CD4-positive, alpha-beta T cell treated with Interleukin-6 for 4 hours (primary cell): ENCODE results near the gene POLR3A.

ENCODE experiments used
- DNase-seq: peaks from one replicate; pipeline ENCODE4 v3.0.0-alpha.2; 2020; ENCODE audit warnings: mixed read lengths

The POLR3A gene

GRCh38 chr10:77974396-77975074, 54.8 kb downstream of the POLR3A start:
- no peak for DNase-seq

- DNase-seq, result no peak
Measured at GRCh38 chr10:77973276-77973675, 56.0 kb downstream of the POLR3A start.

GRCh38 chr10:77972148-77972547, 57.2 kb downstream of the POLR3A start:
- DNase-seq, result no peak

GRCh38 chr10:77971804-77972144, 57.5 kb downstream of the POLR3A start:
- DNase-seq, result no peak

GRCh38 chr10:77970869-77971803, 58.2 kb downstream of the POLR3A start:
- no peak for DNase-seq

- no peak for DNase-seq
Measured at GRCh38 chr10:77969114-77969513, 60.2 kb downstream of the POLR3A start.

GRCh38 chr10:77967611-77968022, 61.7 kb downstream of the POLR3A start:
- no peak for DNase-seq

- DNase-seq, result no peak
Measured at GRCh38 chr10:77965294-77965693, 64.0 kb downstream of the POLR3A start.

- DNase-seq, result no peak
Measured at GRCh38 chr10:77964811-77965210, 64.5 kb downstream of the POLR3A start.

- no peak for DNase-seq
Measured at GRCh38 chr10:77963901-77964300, 65.4 kb downstream of the POLR3A start.

- no peak for DNase-seq
Measured at GRCh38 chr10:77962350-77963146, 66.8 kb downstream of the POLR3A start.

GRCh38 chr10:77961668-77962067, 67.6 kb downstream of the POLR3A start:
- DNase-seq, result no peak

GRCh38 chr10:77960829-77961329, 68.4 kb downstream of the POLR3A start:
- no peak for DNase-seq

- DNase-seq, result no peak
Measured at GRCh38 chr10:77959887-77960455, 69.3 kb downstream of the POLR3A start.

- DNase-seq, result no peak
Measured at GRCh38 chr10:77959384-77959783, 69.9 kb downstream of the POLR3A start.

- no peak for DNase-seq
Measured at GRCh38 chr10:77955136-77955535, 74.2 kb downstream of the POLR3A start.

GRCh38 chr10:77949167-77949566, 80.1 kb downstream of the POLR3A start:
- no peak for DNase-seq

GRCh38 chr10:77946084-77946483, 83.2 kb downstream of the POLR3A start:
- DNase-seq, result no peak

- DNase-seq, result no peak
Measured at GRCh38 chr10:77944519-77944918, 84.8 kb downstream of the POLR3A start.

GRCh38 chr10:77943121-77943901, 86.0 kb downstream of the POLR3A start:
- DNase-seq, result no peak

GRCh38 chr10:77941790-77942189, 87.5 kb downstream of the POLR3A start:
- no peak for DNase-seq

GRCh38 chr10:77940627-77941026, 88.7 kb downstream of the POLR3A start:
- no peak for DNase-seq
